GM21723 (cell line): Measurements from ENCODE around the gene HEMK1.

Source experiments
- ATAC-seq: cut with Tn5 transposase; IDR thresholded peaks from one replicate; pipeline ENCODE4 v1.9.1; 2021; ENCODE audit warnings: mild to moderate bottlenecking, moderate library complexity; ENCODE audit not compliant: unreplicated experiment

The HEMK1 gene

GRCh38 chr3:50612234-50612882, 43.0 kb downstream of the HEMK1 start:
- peak; percentile 8 for ATAC-seq

- ATAC-seq, result no peak
Observed at GRCh38 chr3:50612970-50613846, 43.9 kb downstream of the HEMK1 start.

- ATAC-seq, result no peak
Observed at GRCh38 chr3:50615190-50615589, 45.9 kb downstream of the HEMK1 start.

- peak; percentile 40 for ATAC-seq
Observed at GRCh38 chr3:50616003-50616769, 46.9 kb downstream of the HEMK1 start.

- ATAC-seq, result peak; percentile 62
Observed at GRCh38 chr3:50616770-50617095, 47.4 kb downstream of the HEMK1 start.

GRCh38 chr3:50617096-50617791, 47.9 kb downstream of the HEMK1 start, which contains the start of gene MAPKAPK3:
Gene MAPKAPK3 (plus strand): TSS chr3:50617151. CDS start chr3:50617566, 415 bp downstream.
- ATAC-seq, result peak; percentile 13

GRCh38 chr3:50617911-50618481, 48.7 kb downstream of the HEMK1 start:
- ATAC-seq, result no peak

- ATAC-seq, result no peak
Observed at GRCh38 chr3:50620420-50620819, 51.1 kb downstream of the HEMK1 start.

GRCh38 chr3:50620820-50621219, 51.5 kb downstream of the HEMK1 start:
- no peak for ATAC-seq

GRCh38 chr3:50622881-50623280, 53.6 kb downstream of the HEMK1 start:
- ATAC-seq, result no peak

- ATAC-seq, result no peak
Observed at GRCh38 chr3:50623840-50624474, 54.6 kb downstream of the HEMK1 start.

- no peak for ATAC-seq
Observed at GRCh38 chr3:50624634-50625033, 55.3 kb downstream of the HEMK1 start.

- ATAC-seq, result no peak
Observed at GRCh38 chr3:50625231-50626182, 56.2 kb downstream of the HEMK1 start.

- ATAC-seq, result no peak
Observed at GRCh38 chr3:50626401-50626800, 57.1 kb downstream of the HEMK1 start.

GRCh38 chr3:50627407-50628051, 58.2 kb downstream of the HEMK1 start:
- no peak for ATAC-seq

- ATAC-seq, result no peak
Observed at GRCh38 chr3:50628601-50629000, 59.3 kb downstream of the HEMK1 start.

GRCh38 chr3:50630394-50630793, 61.1 kb downstream of the HEMK1 start:
- no peak for ATAC-seq

GRCh38 chr3:50630877-50631276, 61.6 kb downstream of the HEMK1 start:
- ATAC-seq, result no peak
